Measurements from ENCODE around the gene OR4S1. TPM values are rescaled to one million over a fixed set of nuclear protein-coding genes. Genes with fewer than 3 reads are reported as not detected.
A peak's percentile ranks its signal among the peaks of the same experiment; 100 is the strongest.
"Not testable (repeated sequence)": the region's sequence is repeated elsewhere in the genome, so short reads cannot be mapped to it uniquely, and the experiment has no call there.

The OR4S1 gene
- polyA plus RNA-seq (2012; ENCODE audit: missing spikeins), result not detected

GRCh38 chr11:48305923-48306322 is at the start of gene OR4S1:
TSS of gene OR4S1 (plus strand) at chr11:48306223. CDS start at chr11:48306223, 0 bp downstream.
- no peak for FAIRE-seq
- TF ChIP-seq TAF1 (IDR thresholded peaks at IDR 0.05; ENCODE audit: borderline replicate concordance, low read depth, low read length) (no peak), POLR2A (IDR thresholded peaks at IDR 0.05; ENCODE audit: low read depth, low read length) (no peak), POLR2AphosphoS5 (IDR thresholded peaks at IDR 0.05; ENCODE audit: low read depth, low read length) (no peak)
- no peak for DNase-seq (ENCODE audit: insufficient read length)

- TF ChIP-seq TAF1 (IDR thresholded peaks at IDR 0.05; ENCODE audit: borderline replicate concordance, low read depth, low read length) (no peak), POLR2AphosphoS5 (IDR thresholded peaks at IDR 0.05; ENCODE audit: low read depth, low read length) (no peak), POLR2A (IDR thresholded peaks at IDR 0.05; ENCODE audit: low read depth, low read length) (no peak)
- no peak for FAIRE-seq
- DNase-seq (ENCODE audit: insufficient read length), result no peak
These were observed 44.4 kb upstream of the OR4S1 start for GRCh38 chr11:48261600-48261999.

GRCh38 chr11:48263423-48263911 is 42.6 kb upstream of the OR4S1 start, which contains the start of gene OR4X1:
TSS of gene OR4X1 (plus strand) at chr11:48263861. CDS start at chr11:48263861, 0 bp downstream.
- FAIRE-seq, result no peak
- no peak for DNase-seq (ENCODE audit: insufficient read length)
- TF ChIP-seq TAF1 (IDR thresholded peaks at IDR 0.05; ENCODE audit: borderline replicate concordance, low read depth, low read length), result no peak
- TF ChIP-seq POLR2A (IDR thresholded peaks at IDR 0.05; ENCODE audit: low read depth, low read length), result no peak
- TF ChIP-seq POLR2AphosphoS5 (IDR thresholded peaks at IDR 0.05; ENCODE audit: low read depth, low read length), result no peak

- FAIRE-seq (no peak), DNase-seq (ENCODE audit: insufficient read length) (no peak)
- TF ChIP-seq TAF1 (IDR thresholded peaks at IDR 0.05; ENCODE audit: borderline replicate concordance, low read depth, low read length) (no peak), POLR2AphosphoS5 (IDR thresholded peaks at IDR 0.05; ENCODE audit: low read depth, low read length) (no peak), POLR2A (IDR thresholded peaks at IDR 0.05; ENCODE audit: low read depth, low read length) (no peak)
These were observed 35.4 kb upstream of the OR4S1 start for GRCh38 chr11:48270621-48271020.

GRCh38 chr11:48272606-48273005 is 33.4 kb upstream of the OR4S1 start:
- TF ChIP-seq TAF1 (IDR thresholded peaks at IDR 0.05; ENCODE audit: borderline replicate concordance, low read depth, low read length) (no peak), POLR2A (IDR thresholded peaks at IDR 0.05; ENCODE audit: low read depth, low read length) (no peak), POLR2AphosphoS5 (IDR thresholded peaks at IDR 0.05; ENCODE audit: low read depth, low read length) (no peak)
- FAIRE-seq (no peak), DNase-seq (ENCODE audit: insufficient read length) (no peak)

- peak; percentile 27 for DNase-seq (ENCODE audit: insufficient read length)
- peak; percentile 91 for FAIRE-seq
- TF ChIP-seq TAF1 (IDR thresholded peaks at IDR 0.05; ENCODE audit: borderline replicate concordance, low read depth, low read length), result no peak
- no peak for TF ChIP-seq POLR2AphosphoS5 (IDR thresholded peaks at IDR 0.05; ENCODE audit: low read depth, low read length)
- no peak for TF ChIP-seq POLR2A (IDR thresholded peaks at IDR 0.05; ENCODE audit: low read depth, low read length)
These were observed 1.9 kb downstream of the OR4S1 start for GRCh38 chr11:48307760-48308386.

GRCh38 chr11:48313590-48313989 is 7.6 kb downstream of the OR4S1 start:
- not testable (repeated sequence) for DNase-seq (ENCODE audit: insufficient read length); FAIRE-seq

GRCh38 chr11:48319813-48320212 is 13.8 kb downstream of the OR4S1 start:
- FAIRE-seq; DNase-seq (ENCODE audit: insufficient read length): not testable (repeated sequence)

- FAIRE-seq; DNase-seq (ENCODE audit: insufficient read length): not testable (repeated sequence)
These were observed 18.6 kb downstream of the OR4S1 start, which contains the start of gene OR4C3 for GRCh38 chr11:48324620-48325019. TSS of gene OR4C3 (plus strand) at chr11:48324920. CDS start at chr11:48325022, 102 bp downstream.

GRCh38 chr11:48341466-48341865 is 35.4 kb downstream of the OR4S1 start:
- TF ChIP-seq POLR2A (IDR thresholded peaks at IDR 0.05; ENCODE audit: low read depth, low read length) (no peak), POLR2AphosphoS5 (IDR thresholded peaks at IDR 0.05; ENCODE audit: low read depth, low read length) (no peak), TAF1 (IDR thresholded peaks at IDR 0.05; ENCODE audit: borderline replicate concordance, low read depth, low read length) (no peak)
- FAIRE-seq, result no peak
- no peak for DNase-seq (ENCODE audit: insufficient read length)

- FAIRE-seq; DNase-seq (ENCODE audit: insufficient read length): not testable (repeated sequence)
These were observed 36.5 kb downstream of the OR4S1 start for GRCh38 chr11:48342505-48342904.

- FAIRE-seq; DNase-seq (ENCODE audit: insufficient read length): not testable (repeated sequence)
These were observed 40.3 kb downstream of the OR4S1 start for GRCh38 chr11:48346286-48346685.

GRCh38 chr11:48354013-48354412 is 48.0 kb downstream of the OR4S1 start:
- FAIRE-seq, result no peak
- TF ChIP-seq TAF1 (IDR thresholded peaks at IDR 0.05; ENCODE audit: borderline replicate concordance, low read depth, low read length) (no peak), POLR2A (IDR thresholded peaks at IDR 0.05; ENCODE audit: low read depth, low read length) (no peak), POLR2AphosphoS5 (IDR thresholded peaks at IDR 0.05; ENCODE audit: low read depth, low read length) (no peak)

More at GRCh38 chr11:48354013-48354412, 48.0 kb downstream of the OR4S1 start:
- no peak for DNase-seq (ENCODE audit: insufficient read length)

All from GM12892 (cell line).